HG02623 (cell line): ENCODE measurements around the gene NR1D1.
A peak's percentile ranks its signal among the peaks of the same experiment; 100 is the strongest.

Source experiments
- ATAC-seq: cut with Tn5 transposase; IDR thresholded peaks from one replicate; pipeline ENCODE4 v1.9.1; 2021; ENCODE audit warnings: moderate library complexity; ENCODE audit not compliant: unreplicated experiment

NR1D1 gene

DNA sequence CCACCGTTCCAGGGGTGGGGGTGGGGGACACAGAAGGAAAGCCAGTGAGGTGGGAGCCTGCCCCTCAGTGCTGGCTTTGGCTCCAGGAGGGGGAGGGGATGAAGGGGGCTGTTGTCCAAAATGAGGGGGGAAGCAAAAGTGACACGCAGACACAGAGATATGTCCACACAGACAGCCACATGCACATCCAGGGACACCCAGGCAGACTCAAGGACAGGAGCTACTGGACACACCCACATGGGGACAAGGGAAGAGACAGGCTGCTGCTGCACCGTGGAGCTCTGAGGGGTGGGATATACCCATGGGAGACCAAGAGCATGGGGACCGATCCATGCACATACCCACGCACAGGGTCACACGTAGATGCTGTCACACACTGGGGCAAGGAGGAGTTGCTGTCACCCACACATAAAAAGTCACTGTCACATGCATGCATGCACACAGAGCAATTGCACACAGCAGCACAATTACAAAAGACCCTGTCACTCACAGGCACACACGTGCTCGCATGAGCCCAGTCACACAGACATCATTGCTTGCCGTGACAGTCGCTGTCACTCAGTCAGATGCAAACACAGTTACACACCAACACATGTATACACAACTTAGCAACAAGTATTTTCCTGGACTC is 36.4 kb downstream of the NR1D1 start:
- no peak for ATAC-seq

DNA sequence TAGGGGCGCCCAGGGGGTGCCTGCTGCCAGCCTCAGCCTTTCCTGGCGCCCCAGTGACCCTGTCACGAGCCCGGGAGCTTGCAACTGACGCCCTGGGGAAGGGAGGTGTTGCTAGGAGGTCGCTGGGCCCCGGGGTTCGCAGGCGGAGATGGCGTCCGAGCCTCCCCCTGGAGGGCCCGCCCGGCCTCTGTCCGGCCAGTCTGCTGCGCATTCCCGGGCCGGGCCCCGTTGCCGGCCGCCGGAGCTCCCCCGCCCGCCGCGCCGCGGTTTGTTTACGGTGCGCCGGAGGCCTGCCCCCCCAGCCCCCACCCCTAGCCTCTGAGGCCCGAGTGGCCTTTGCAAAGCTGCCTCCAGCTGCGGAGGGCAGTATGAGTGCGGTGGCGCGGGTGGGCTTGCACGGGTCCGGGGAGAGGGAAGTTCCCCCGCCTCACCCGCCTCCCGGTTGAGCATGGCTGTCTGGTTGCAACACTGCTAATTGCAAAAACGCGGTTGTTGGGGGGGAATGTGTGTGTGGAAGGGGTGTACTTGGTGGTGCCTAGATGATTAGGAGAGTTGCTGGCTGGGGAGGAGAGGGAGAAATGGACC is 37.1 kb downstream of the NR1D1 start:
- no peak for ATAC-seq

DNA sequence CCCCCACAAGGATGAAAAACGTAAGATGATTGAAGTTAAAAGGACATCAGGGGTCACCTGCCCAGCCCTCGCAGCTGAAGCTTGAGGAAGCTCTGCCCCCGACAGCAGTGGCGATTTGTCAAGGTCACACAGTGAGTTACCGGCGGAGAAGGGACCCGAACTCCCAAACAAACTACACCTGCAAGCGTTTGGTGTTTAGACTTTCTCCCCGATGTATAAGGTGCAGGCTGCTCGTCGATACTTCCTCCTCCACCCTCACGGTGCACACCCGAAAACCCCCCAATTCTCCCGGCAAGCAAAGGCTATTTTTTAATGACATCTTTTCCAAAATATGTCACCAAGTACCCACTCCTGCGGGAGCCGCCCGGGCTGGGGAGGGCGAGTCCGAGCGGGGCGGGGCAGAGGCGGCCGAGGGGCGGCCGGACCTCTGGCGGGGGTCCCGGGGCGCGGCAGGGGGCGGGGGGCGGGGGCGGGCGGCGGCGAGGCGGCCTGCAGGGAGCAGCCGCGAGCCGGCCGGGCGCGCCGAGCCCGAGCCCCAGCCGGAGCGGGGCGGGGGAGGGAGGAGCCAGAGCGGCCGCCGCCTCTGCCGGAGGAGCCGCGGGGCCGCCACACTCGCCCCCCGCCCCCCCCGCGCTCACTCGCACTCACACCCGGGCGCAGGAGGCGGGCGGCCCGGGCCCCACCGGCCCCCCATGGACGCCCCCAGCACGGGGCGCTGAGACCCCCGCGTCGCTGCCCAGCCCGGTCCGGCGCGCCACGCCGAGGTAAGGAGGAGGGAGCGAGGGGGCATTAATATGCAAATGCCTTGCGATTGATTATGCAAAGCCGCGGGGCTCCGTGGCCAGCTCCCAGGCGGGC is 37.8 kb downstream of the NR1D1 start, which contains the start of gene THRA:
THRA (plus strand) TSS at position 637 of the 858 bp plus-strand sequence. CDS start 11,524 bp downstream, outside the sequence.
- peak; percentile 49 for ATAC-seq

DNA sequence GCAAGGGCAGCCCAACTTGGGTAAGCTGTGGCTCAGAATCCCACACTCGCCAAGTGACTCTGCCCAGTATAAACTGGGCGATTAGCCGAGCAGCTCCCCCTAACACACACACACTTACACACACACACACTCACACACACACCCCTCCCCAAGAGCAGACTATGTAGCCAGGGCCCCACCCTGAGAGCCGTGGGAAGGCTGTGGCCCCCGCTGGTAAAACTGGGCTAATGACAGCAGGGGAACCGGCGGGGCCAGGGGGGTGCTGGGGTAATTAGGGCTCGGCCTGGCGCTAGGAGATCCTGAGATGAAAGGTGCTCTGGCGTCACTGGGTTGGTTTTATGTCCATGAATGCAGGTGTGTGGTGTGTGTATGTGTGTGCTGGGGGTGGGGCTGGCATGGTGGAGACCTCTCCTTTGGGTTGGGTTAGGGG is 38.8 kb downstream of the NR1D1 start:
- no peak for ATAC-seq

DNA sequence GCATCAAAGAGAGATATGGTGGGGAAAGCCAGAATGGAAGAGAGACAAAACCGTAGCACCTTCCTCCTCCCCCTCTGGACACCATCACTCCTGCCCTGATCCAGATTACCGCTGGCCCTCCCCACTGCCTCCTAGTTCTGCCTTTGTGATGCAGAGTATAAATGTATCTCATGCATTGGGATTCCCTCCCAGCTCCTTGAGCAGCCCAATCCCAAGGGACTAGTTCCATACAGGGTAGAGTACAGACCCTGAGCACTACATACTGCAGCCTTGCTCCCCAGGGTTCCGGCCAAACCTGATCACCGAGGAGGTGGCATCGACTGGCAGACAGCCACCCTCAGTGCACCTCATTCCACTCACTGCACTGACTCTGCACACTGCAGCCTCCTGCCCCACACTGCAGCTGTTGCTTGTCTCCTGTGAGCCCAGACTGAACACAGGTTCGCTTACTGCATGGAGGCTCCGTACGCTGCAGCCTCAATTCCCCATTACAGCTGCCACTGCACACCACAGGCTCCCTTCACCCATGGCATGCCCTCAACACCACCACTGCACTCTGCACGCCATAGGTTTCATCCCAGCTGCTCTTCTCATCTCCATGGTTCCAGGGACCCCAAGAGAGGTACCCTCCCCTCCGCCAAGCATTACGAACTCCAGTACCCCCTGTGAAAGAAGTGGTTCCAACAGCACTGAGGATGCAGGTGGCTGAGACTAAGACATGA is 39.3 kb downstream of the NR1D1 start:
- ATAC-seq = no peak

DNA sequence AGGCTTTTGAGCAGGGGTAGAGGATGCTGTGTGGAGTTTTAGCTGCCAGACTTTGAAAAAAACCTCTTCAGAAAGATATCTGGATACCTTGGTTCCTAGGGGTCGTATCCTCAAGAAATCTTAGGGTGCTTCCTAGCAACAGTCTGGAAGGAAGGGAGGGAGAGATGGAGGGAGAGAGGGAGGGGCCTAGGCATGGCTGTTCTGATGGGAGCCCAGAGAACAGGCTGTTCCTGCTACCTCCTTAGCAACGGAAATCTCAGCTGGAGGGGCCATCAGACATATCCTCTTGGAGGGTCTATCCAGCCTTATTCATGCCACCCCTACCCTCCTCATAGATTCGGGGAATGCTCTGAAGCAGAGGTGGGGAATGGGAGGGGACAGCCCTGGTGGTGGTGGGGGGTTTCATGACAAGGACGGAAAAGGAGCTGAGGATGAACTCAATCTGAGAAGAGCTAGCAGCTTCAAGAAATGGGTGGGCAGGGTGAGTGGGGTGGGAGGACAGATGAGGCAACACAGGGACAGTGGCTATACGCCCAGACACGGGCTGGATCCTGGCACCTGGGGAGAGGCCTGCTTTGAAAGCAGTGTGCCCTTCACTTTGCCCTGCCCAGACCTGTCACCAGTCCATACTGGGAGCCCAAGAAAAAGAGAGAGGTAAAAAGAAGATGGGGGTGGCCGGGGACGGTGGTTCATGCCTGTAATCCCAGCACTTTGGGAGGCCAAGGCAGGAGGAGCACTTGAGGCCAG is 40.5 kb downstream of the NR1D1 start:
- ATAC-seq = no peak

DNA sequence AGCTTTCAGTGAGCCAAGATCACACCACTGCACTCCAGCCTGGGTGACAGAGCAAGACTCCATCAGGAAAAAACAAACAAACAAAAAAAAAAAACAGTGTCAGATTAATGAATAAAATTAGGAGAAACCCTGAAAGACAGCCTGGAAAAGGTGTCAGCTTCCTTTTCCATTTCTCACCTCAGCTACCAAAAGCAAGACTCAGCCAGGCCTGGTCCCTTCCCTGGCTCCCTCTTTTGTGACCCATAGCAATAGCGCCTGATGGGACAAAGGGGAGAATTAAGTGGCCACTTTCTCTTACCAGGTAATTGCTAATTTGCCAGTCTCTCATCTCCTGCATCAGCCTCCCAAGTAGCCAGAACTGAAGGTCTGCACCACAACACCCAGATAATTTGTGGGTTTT is 41.5 kb downstream of the NR1D1 start:
- no peak for ATAC-seq

DNA sequence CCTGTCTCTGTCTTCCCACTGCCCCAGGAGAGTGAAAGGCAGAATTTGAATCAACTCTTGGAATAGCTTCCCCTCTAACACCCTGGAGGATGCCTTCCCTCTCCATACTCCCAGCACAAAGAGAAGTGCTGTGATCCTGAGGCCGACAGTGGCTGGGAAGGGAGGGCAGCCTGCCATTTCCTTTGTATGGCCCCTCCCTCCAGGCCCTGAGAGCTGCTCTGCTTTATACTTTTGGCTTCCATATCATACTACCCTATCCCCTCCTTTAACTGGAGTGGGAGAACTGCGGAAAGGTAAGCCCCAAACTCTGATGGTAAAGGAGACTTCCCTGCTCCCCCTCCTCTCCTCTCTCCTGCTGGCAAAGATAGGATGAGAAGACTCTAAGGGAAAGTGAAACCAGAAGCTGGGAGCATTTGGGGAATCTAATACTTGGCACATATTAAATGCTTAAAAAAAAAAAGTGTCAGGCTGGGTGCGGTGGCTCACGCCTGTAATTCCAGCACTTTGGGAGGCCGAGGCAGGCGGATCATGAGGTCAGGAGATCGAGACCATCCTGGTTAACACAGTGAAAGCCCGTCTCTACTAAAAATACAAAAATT is 42.1 kb downstream of the NR1D1 start:
- ATAC-seq = no peak

DNA sequence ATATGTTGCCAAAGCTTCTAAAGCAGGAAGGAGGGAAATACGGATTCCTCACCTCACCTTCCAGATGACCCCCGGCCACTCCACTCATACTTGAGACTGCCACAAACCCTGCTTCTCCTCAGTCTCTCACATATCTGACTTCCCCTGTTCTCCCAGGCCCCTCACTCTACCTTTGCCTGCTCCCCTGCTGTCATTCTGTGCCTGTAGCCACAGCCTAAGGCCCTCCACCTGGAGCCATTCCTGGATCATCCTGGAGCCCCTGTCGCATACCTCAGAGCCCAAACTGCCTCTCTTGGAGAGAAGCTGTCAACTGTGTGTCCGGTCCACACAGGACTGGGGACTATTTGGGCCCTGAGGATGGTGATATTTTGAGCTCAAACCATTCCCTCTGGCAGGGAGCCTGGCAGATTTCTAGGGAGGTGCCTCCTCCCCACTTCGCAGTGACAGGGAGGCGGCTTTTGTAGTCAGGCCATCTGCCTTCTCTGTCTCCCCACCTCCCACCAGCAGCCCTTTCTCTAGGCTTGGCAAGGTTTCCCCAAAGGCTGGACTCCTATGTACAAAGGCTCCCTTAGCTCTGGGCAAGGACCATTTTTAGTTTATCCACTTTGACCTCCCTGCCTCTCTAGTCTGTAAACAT is 43.9 kb downstream of the NR1D1 start:
- ATAC-seq = no peak
